ENCODE results near the gene HIVEP2.

HIVEP2 gene

GRCh38 chr6:142887517-142887916 is 57.5 kb downstream of the HIVEP2 start:
- no peak for DNase-seq (ENCODE audit: low read depth in 2 of 2)

- no peak for DNase-seq (ENCODE audit: low read depth in 2 of 2)
Observed at GRCh38 chr6:142886431-142887170, 58.4 kb downstream of the HIVEP2 start.

- DNase-seq (ENCODE audit: low read depth in 2 of 2): peak in 1 of 2 donors; percentile 28
Observed at GRCh38 chr6:142885182-142885867, 59.7 kb downstream of the HIVEP2 start.

- DNase-seq (ENCODE audit: low read depth in 2 of 2): no peak
Observed at GRCh38 chr6:142884214-142885035, 60.6 kb downstream of the HIVEP2 start.

GRCh38 chr6:142883011-142883410 is 62.0 kb downstream of the HIVEP2 start:
- DNase-seq (ENCODE audit: low read depth in 2 of 2): no peak

- no peak for DNase-seq (ENCODE audit: low read depth in 2 of 2)
Observed at GRCh38 chr6:142881761-142882160, 63.2 kb downstream of the HIVEP2 start.

GRCh38 chr6:142881290-142881689 is 63.7 kb downstream of the HIVEP2 start:
- DNase-seq (ENCODE audit: low read depth in 2 of 2): no peak

- no peak for DNase-seq (ENCODE audit: low read depth in 2 of 2)
Observed at GRCh38 chr6:142880201-142880600, 64.8 kb downstream of the HIVEP2 start.

- no peak for DNase-seq (ENCODE audit: low read depth in 2 of 2)
Observed at GRCh38 chr6:142879527-142879926, 65.4 kb downstream of the HIVEP2 start.

GRCh38 chr6:142879076-142879475 is 65.9 kb downstream of the HIVEP2 start:
- no peak for DNase-seq (ENCODE audit: low read depth in 2 of 2)

- no peak for DNase-seq (ENCODE audit: low read depth in 2 of 2)
Observed at GRCh38 chr6:142878407-142878806, 66.6 kb downstream of the HIVEP2 start.

- no peak for DNase-seq (ENCODE audit: low read depth in 2 of 2)
Observed at GRCh38 chr6:142874676-142875075, 70.3 kb downstream of the HIVEP2 start.

GRCh38 chr6:142872376-142872775 is 72.6 kb downstream of the HIVEP2 start:
- DNase-seq (ENCODE audit: low read depth in 2 of 2): no peak

GRCh38 chr6:142871910-142872331 is 73.1 kb downstream of the HIVEP2 start:
- peak in 1 of 2 donors; percentile 25 for DNase-seq (ENCODE audit: low read depth in 2 of 2)

GRCh38 chr6:142870787-142871415 is 74.1 kb downstream of the HIVEP2 start:
- DNase-seq (ENCODE audit: low read depth in 2 of 2): no peak

- no peak for DNase-seq (ENCODE audit: low read depth in 2 of 2)
Observed at GRCh38 chr6:142868917-142869316, 76.1 kb downstream of the HIVEP2 start.

GRCh38 chr6:142867988-142868812 is 76.8 kb downstream of the HIVEP2 start:
- DNase-seq (ENCODE audit: low read depth in 2 of 2): no peak

- DNase-seq (ENCODE audit: low read depth in 2 of 2): no peak
Observed at GRCh38 chr6:142867355-142867801, 77.6 kb downstream of the HIVEP2 start.

GRCh38 chr6:142863981-142864380 is 81.0 kb downstream of the HIVEP2 start:
- no peak for DNase-seq (ENCODE audit: low read depth in 2 of 2)

GRCh38 chr6:142861711-142862110 is 83.3 kb downstream of the HIVEP2 start:
- no peak for DNase-seq (ENCODE audit: low read depth in 2 of 2)

- no peak for DNase-seq (ENCODE audit: low read depth in 2 of 2)
Observed at GRCh38 chr6:142860498-142860897, 84.5 kb downstream of the HIVEP2 start.
